ENCODE data around the gene CRISP2. TPM values are rescaled to one million over a fixed set of nuclear protein-coding genes. Genes with fewer than 3 reads are reported as not detected.
"Not testable (repeated sequence)": the region's sequence is repeated elsewhere in the genome, so short reads cannot be mapped to it uniquely, and the experiment has no call there.

CRISP2 gene
- total and polyA plus RNA-seq, 7 donors = not detected

- intact Hi-C loops (cut with DNase I) = no loop called here
- ATAC-seq (no peak), DNase-seq (no peak)
- no peaks in the 10 kb centered on the region for H3K9me3 ChIP-seq
- TF ChIP-seq CTCF (IDR thresholded peaks at IDR 0.05) = no peak
- no peaks in the 10 kb centered on the region for H3K4me1 ChIP-seq
- WGBS, 3 donors = 83 to 91% (median 87%) methylated on average over 3 of the region's 3 CpGs
- H3K27ac ChIP-seq = no peak overlapping the region
- no peaks in the 10 kb centered on the region for H3K27me3 ChIP-seq (ENCODE audit: insufficient read depth in 3 of 3, low read length in 2 of 3)
- H3K36me3 ChIP-seq (ENCODE audit: insufficient read depth in 1 of 2, low read depth in 1 of 2) = no peaks in the 10 kb centered on the region
- no peak overlapping the region for H3K4me3 ChIP-seq
Measured at GRCh38 chr6:49664817-49665216, 48.5 kb downstream of the CRISP2 start.

GRCh38 chr6:49664054-49664453 is 49.3 kb downstream of the CRISP2 start:
- ATAC-seq; H3K9me3 ChIP-seq; intact Hi-C loops (cut with DNase I); H3K27me3 ChIP-seq (ENCODE audit: insufficient read depth in 3 of 3, low read length in 2 of 3); H3K36me3 ChIP-seq (ENCODE audit: insufficient read depth in 1 of 2, low read depth in 1 of 2); H3K27ac ChIP-seq; H3K4me3 ChIP-seq; DNase-seq; H3K4me1 ChIP-seq: not testable (repeated sequence)
- WGBS, 3 donors = 89 to 94% (median 92%) methylated on average over 1 of the region's 1 CpG

- Histone ChIP-seq H3K9me3 (no peaks in the 10 kb centered on the region), H3K27ac (no peak overlapping the region), H3K36me3 (ENCODE audit: insufficient read depth in 1 of 2, low read depth in 1 of 2) (no peaks in the 10 kb centered on the region), H3K27me3 (ENCODE audit: insufficient read depth in 3 of 3, low read length in 2 of 3) (no peaks in the 10 kb centered on the region), H3K4me3 (no peak overlapping the region), H3K4me1 (no peaks in the 10 kb centered on the region)
- ATAC-seq (no peak), DNase-seq (no peak)
- WGBS, 3 donors = 78 to 83% (median 79%) methylated on average over 1 of the region's 1 CpG
- TF ChIP-seq CTCF (IDR thresholded peaks at IDR 0.05) = no peak
- intact Hi-C loops (cut with DNase I) = no loop called here
Measured at GRCh38 chr6:49662892-49663261, 50.5 kb downstream of the CRISP2 start.

GRCh38 chr6:49662231-49662891 is 51.0 kb downstream of the CRISP2 start:
- no peak overlapping the region for H3K27ac ChIP-seq
- no peaks in the 10 kb centered on the region for H3K27me3 ChIP-seq (ENCODE audit: insufficient read depth in 3 of 3, low read length in 2 of 3)
- no peaks in the 10 kb centered on the region for H3K36me3 ChIP-seq (ENCODE audit: insufficient read depth in 1 of 2, low read depth in 1 of 2)
- no peaks in the 10 kb centered on the region for H3K4me1 ChIP-seq
- DNase-seq = no peak
- TF ChIP-seq CTCF (IDR thresholded peaks at IDR 0.05) = no peak
- 77 to 100% (median 88%) methylated on average over 1 of the region's 1 CpG for WGBS, 3 donors
- H3K9me3 ChIP-seq = no peaks in the 10 kb centered on the region
- ATAC-seq = no peak
- intact Hi-C loops (cut with DNase I) = no loop called here
- H3K4me3 ChIP-seq = no peak overlapping the region

- DNase-seq = no peak
- Histone ChIP-seq H3K36me3 (ENCODE audit: insufficient read depth in 1 of 2, low read depth in 1 of 2) (no peaks in the 10 kb centered on the region), H3K9me3 (no peaks in the 10 kb centered on the region), H3K4me1 (no peaks in the 10 kb centered on the region), H3K27ac (no peak overlapping the region), H3K4me3 (no peak overlapping the region), H3K27me3 (ENCODE audit: insufficient read depth in 3 of 3, low read length in 2 of 3) (peaks cover 0 to 3% (median 0%) of the 10 kb centered on the region in 3 donors)
- ATAC-seq = no peak
- WGBS, 3 donors = 90 to 100% (median 100%) methylated on average over 1 of the region's 1 CpG
- intact Hi-C loops (cut with DNase I) = no loop called here
- TF ChIP-seq CTCF (IDR thresholded peaks at IDR 0.05) = no peak
Measured at GRCh38 chr6:49653942-49654341, 59.4 kb downstream of the CRISP2 start.
